ENCODE measurements around the gene YARS1.

DNA sequence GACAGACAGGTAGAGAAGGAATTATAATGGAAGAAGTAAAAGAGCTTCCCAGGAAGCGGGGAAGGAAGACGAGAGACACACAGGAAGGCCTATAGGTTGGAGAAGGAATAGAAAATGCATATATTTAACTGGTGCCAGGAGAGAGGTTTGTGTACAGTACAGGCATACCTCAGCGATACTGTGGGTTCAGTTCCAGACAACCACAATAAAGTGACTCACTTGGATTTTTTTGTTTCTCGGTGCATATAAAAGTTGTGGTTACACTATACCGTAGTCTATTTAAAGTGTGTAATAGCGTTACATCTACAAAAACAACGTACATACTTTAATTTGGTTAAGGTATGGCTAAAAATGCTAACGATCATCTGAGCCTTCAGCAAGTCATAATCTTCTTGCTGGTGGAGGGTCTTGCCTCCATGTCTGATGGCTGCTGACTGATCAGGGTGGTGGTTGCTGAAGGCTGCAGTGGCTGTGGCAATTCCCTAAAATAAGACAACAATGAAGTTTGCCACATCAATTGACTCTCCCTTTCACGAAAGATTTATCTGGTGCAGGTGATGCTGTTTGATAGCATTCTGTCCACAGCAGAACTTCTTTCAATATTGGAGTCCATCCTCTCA is 16.0 kb downstream of the YARS1 start:
- TF ChIP-seq, protein P1, sequence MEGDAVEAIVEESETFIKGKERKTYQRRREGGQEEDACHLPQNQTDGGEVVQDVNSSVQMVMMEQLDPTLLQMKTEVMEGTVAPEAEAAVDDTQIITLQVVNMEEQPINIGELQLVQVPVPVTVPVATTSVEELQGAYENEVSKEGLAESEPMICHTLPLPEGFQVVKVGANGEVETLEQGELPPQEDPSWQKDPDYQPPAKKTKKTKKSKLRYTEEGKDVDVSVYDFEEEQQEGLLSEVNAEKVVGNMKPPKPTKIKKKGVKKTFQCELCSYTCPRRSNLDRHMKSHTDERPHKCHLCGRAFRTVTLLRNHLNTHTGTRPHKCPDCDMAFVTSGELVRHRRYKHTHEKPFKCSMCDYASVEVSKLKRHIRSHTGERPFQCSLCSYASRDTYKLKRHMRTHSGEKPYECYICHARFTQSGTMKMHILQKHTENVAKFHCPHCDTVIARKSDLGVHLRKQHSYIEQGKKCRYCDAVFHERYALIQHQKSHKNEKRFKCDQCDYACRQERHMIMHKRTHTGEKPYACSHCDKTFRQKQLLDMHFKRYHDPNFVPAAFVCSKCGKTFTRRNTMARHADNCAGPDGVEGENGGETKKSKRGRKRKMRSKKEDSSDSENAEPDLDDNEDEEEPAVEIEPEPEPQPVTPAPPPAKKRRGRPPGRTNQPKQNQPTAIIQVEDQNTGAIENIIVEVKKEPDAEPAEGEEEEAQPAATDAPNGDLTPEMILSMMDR (IDR thresholded peaks at IDR 0.05) = no peak
- TF ChIP-seq POLR2AphosphoS5 (IDR thresholded peaks at IDR 0.05; ENCODE audit: low read depth, low read length) = no peak
- TF ChIP-seq, protein P2, sequence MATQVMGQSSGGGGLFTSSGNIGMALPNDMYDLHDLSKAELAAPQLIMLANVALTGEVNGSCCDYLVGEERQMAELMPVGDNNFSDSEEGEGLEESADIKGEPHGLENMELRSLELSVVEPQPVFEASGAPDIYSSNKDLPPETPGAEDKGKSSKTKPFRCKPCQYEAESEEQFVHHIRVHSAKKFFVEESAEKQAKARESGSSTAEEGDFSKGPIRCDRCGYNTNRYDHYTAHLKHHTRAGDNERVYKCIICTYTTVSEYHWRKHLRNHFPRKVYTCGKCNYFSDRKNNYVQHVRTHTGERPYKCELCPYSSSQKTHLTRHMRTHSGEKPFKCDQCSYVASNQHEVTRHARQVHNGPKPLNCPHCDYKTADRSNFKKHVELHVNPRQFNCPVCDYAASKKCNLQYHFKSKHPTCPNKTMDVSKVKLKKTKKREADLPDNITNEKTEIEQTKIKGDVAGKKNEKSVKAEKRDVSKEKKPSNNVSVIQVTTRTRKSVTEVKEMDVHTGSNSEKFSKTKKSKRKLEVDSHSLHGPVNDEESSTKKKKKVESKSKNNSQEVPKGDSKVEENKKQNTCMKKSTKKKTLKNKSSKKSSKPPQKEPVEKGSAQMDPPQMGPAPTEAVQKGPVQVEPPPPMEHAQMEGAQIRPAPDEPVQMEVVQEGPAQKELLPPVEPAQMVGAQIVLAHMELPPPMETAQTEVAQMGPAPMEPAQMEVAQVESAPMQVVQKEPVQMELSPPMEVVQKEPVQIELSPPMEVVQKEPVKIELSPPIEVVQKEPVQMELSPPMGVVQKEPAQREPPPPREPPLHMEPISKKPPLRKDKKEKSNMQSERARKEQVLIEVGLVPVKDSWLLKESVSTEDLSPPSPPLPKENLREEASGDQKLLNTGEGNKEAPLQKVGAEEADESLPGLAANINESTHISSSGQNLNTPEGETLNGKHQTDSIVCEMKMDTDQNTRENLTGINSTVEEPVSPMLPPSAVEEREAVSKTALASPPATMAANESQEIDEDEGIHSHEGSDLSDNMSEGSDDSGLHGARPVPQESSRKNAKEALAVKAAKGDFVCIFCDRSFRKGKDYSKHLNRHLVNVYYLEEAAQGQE (IDR thresholded peaks at IDR 0.05; ENCODE audit: insufficient read depth in 1 of 2, low read depth in 2 of 2, low read length in 1 of 2) = no peak
- no peak for TF ChIP-seq TCF7L2 (IDR thresholded peaks at IDR 0.05; ENCODE audit: low read depth, low read length)
